MM.1S (cell line): ENCODE results near the gene FBXO17.
"Not testable (repeated sequence)": the region's sequence is repeated elsewhere in the genome, so short reads cannot be mapped to it uniquely, and the experiment has no call there.

Experiments
- DNase-seq: peaks from one replicate; pipeline ENCODE4 v3.0.0-alpha.2; 2015
- H2AFZ ChIP-seq: fragments of 300-600 bp; sonication (generic); 2 replicates; pipeline ENCODE4 v1.6.0; 2016; ENCODE audit warnings: antibody characterized with exemption, low read length
- H3F3A ChIP-seq: fragments of 300-600 bp; sonication (generic); 2 replicates; pipeline ENCODE4 v1.6.1; 2016; ENCODE audit warnings: mild to moderate bottlenecking, antibody characterized with exemption, low read length, moderate library complexity, mixed read lengths; ENCODE audit not compliant: insufficient read depth
- H3K27ac ChIP-seq: fragments of 300-600 bp; sonication (generic); 2 replicates; pipeline ENCODE4 v1.5.1; 2016; ENCODE audit warnings: mild to moderate bottlenecking, low read length
- H3K27me3 ChIP-seq: fragments of 300-600 bp; sonication (generic); replicated peaks from 2 replicates; pipeline ENCODE4 v1.6.0; 2016; ENCODE audit warnings: low read length; ENCODE audit not compliant: insufficient read depth
- H3K36me3 ChIP-seq: fragments of 300-600 bp; sonication (generic); replicated peaks from 2 replicates; pipeline ENCODE4 v1.6.1; 2016; ENCODE audit warnings: mild to moderate bottlenecking, low read length, mixed read lengths; ENCODE audit not compliant: insufficient read depth
- H3K4me1 ChIP-seq: fragments of 300-600 bp; sonication (generic); 2 replicates; pipeline ENCODE4 v1.6.1; 2016; ENCODE audit warnings: low read length, mixed read lengths
- H3K4me2 ChIP-seq: fragments of 300-600 bp; sonication (generic); 2 replicates; pipeline ENCODE4 v1.6.0; 2016; ENCODE audit warnings: low read depth, low read length
- H3K4me3 ChIP-seq: fragments of 300-600 bp; sonication (generic); 2 replicates; pipeline ENCODE4 v1.5.1; 2016; ENCODE audit warnings: low read length, mixed read lengths
- H3K79me2 ChIP-seq: fragments of 300-600 bp; sonication (generic); 2 replicates; pipeline ENCODE4 v1.6.1; 2016; ENCODE audit warnings: mixed run types, low read length, mixed read lengths
- H3K9ac ChIP-seq: fragments of 300-600 bp; sonication (generic); 2 replicates; pipeline ENCODE4 v1.6.1; 2016; ENCODE audit warnings: low read length, mixed read lengths
- H3K9me2 ChIP-seq: fragments of 300-600 bp; sonication (generic); replicated peaks from 2 replicates; pipeline ENCODE4 v1.6.1; 2016; ENCODE audit warnings: mild to moderate bottlenecking, low read length, mixed read lengths; ENCODE audit not compliant: insufficient read depth
- H3K9me3 ChIP-seq: fragments of 300-600 bp; sonication (generic); replicated peaks from 2 replicates; pipeline ENCODE4 v1.6.1; 2016; ENCODE audit warnings: mild to moderate bottlenecking, low read length, mixed read lengths; ENCODE audit not compliant: insufficient read depth
- H4K20me1 ChIP-seq: fragments of 300-600 bp; sonication (generic); 2 replicates; pipeline ENCODE4 v1.6.1; 2016; ENCODE audit warnings: mild to moderate bottlenecking, low read length, moderate library complexity, mixed read lengths; ENCODE audit not compliant: insufficient read depth
- EZH2 ChIP-seq: fragments of 300-600 bp; sonication (generic); optimal IDR thresholded peaks from 2 replicates; pipeline ENCODE3; 2017; ENCODE audit warnings: low read depth, mild to moderate bottlenecking, antibody characterized with exemption, low read length, mixed read lengths
- EZH2phosphoT487 ChIP-seq: fragments of 300-600 bp; sonication (generic); IDR thresholded peaks from 2 replicates; pipeline ENCODE4 v1.6.1; 2018; ENCODE audit warnings: antibody characterized with exemption, low read length
- TF ChIP-seq, protein P1 (sequence below): fragments of 300-600 bp; sonication (generic); IDR thresholded peaks from 2 replicates; pipeline ENCODE4 v1.5.1; 2016; ENCODE audit warnings: antibody characterized with exemption, low read length, mixed read lengths

The FBXO17 gene

DNA sequence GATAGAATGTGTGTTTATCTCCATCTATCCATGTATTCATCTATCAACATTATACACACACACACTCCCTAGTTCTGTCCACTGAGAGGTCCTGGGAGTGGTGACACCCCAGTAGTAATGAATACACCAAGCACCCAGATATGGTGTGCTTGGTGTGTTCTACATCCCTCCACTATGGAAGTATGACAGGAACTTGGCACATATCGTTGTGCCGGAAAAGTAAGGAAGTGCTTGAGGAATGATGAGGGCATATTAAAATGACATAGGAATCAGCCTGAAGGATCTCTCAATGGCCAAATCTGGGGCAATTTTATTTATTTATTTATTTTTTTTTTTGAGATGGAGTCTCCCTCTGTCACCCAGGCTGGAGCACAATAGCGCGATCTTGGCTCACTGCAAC is 28.3 kb upstream of the FBXO17 start:
- Histone ChIP-seq H3K27me3 (peaks cover 17% of the 10 kb centered on the region), H3K36me3 (no peaks in the 10 kb centered on the region), H3K9me2 (no peaks in the 10 kb centered on the region), H3K9ac (no peak overlapping the region), H3K4me1 (peaks cover 17% of the 10 kb centered on the region), H3F3A (peaks cover 10% of the 10 kb centered on the region; the same call in 1 of the 2 replicates), H3K79me2 (no peaks in the 10 kb centered on the region), H3K9me3 (no peaks in the 10 kb centered on the region), H4K20me1 (no peaks in the 10 kb centered on the region), H3K27ac (no peak overlapping the region), H2AFZ (no peak overlapping the region), H3K4me2 (no peak overlapping the region), H3K4me3 (no peak overlapping the region)
- TF ChIP-seq EZH2 (no peak), EZH2phosphoT487 (no peak)
- TF ChIP-seq, protein P1, sequence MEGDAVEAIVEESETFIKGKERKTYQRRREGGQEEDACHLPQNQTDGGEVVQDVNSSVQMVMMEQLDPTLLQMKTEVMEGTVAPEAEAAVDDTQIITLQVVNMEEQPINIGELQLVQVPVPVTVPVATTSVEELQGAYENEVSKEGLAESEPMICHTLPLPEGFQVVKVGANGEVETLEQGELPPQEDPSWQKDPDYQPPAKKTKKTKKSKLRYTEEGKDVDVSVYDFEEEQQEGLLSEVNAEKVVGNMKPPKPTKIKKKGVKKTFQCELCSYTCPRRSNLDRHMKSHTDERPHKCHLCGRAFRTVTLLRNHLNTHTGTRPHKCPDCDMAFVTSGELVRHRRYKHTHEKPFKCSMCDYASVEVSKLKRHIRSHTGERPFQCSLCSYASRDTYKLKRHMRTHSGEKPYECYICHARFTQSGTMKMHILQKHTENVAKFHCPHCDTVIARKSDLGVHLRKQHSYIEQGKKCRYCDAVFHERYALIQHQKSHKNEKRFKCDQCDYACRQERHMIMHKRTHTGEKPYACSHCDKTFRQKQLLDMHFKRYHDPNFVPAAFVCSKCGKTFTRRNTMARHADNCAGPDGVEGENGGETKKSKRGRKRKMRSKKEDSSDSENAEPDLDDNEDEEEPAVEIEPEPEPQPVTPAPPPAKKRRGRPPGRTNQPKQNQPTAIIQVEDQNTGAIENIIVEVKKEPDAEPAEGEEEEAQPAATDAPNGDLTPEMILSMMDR: no peak
- DNase-seq: no peak

DNA sequence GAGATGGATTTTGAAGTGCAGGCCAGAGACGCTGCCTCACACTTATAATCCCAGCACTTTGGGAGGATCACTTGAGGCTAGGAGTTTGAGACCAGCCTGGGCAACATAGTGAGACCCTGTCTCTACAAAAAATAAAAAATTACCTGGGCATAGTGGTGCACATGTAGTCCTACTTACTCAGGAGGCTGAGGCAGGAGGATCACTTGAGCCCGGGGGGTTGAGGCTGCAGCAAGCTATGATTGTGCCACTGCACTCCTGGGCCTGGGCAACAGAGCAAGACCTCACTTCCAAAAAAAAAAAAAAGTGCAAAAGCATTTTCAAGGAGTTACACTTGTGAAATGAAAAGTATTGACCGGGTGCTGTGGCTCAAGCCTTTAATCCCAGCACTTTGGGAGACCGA is 27.6 kb upstream of the FBXO17 start:
- TF ChIP-seq, protein P1: no peak
- TF ChIP-seq EZH2phosphoT487 (no peak), EZH2 (no peak)
- Histone ChIP-seq H3K27ac (no peak overlapping the region), H3K79me2 (no peaks in the 10 kb centered on the region), H4K20me1 (no peaks in the 10 kb centered on the region), H3F3A (peaks cover 10% of the 10 kb centered on the region; the same call in 1 of the 2 replicates), H3K4me2 (no peak overlapping the region), H3K9ac (no peak overlapping the region), H3K4me1 (peaks cover 17% of the 10 kb centered on the region), H2AFZ (no peak overlapping the region), H3K9me2 (no peaks in the 10 kb centered on the region), H3K9me3 (no peaks in the 10 kb centered on the region), H3K27me3 (peaks cover 17% of the 10 kb centered on the region), H3K36me3 (no peaks in the 10 kb centered on the region), H3K4me3 (no peak overlapping the region)
- no peak for DNase-seq

DNA sequence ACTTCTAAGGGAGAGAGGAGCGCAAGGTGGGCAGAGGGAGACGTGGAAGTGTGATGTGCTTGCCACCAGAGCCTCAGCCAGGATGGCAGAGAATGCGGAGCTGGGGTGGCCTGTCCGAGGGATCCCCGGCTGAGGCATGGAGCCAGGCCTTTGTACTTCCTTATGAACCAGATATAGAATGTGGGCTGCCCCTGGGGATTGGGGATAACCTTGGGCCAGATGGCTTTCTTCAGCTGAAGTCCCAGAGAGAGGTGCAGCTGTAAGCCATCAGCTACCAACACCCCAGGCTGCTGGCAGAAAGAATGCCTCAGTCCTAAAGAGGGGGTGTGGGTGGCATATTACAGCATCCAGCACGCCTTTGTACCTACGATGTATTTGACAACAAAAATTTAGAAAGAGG is 25.5 kb upstream of the FBXO17 start:
- Histone ChIP-seq H3K79me2 (no peaks in the 10 kb centered on the region), H3K9me2 (no peaks in the 10 kb centered on the region), H3K4me2 (no peak overlapping the region), H3K36me3 (no peaks in the 10 kb centered on the region), H3K27ac (no peak overlapping the region), H3K9me3 (no peaks in the 10 kb centered on the region), H3F3A (no peaks in the 10 kb centered on the region), H3K4me1 (peaks cover 4% of the 10 kb centered on the region; the same call in 1 of the 2 replicates), H3K27me3 (peaks cover 15% of the 10 kb centered on the region), H4K20me1 (no peaks in the 10 kb centered on the region), H2AFZ (no peak overlapping the region), H3K4me3 (no peak overlapping the region), H3K9ac (no peak overlapping the region)
- TF ChIP-seq EZH2phosphoT487 (no peak), EZH2 (no peak)
- TF ChIP-seq, protein P1: no peak
- DNase-seq: no peak

DNA sequence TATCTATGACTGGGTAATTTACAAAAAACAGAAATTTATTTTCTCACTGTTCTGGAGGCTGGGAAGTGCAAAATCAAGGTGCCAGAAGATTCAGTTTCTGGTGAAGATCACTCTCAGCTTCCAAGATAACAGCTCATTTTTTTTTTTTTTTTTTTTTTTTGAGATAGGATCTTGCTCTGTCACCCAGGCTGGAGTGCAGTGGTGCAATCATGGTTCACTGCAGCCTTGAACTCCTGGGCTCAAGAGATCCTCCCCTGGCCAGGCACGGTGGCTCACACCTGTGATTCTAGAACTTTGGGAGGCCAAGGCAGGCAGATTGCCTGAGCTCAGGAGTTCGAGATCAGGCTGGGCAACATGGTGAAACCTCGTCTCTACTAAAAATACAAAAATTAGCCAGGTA is 22.0 kb upstream of the FBXO17 start:
- H4K20me1 ChIP-seq, H3K4me1 ChIP-seq, H3K9me2 ChIP-seq, H3K79me2 ChIP-seq, H3K9me3 ChIP-seq, H3K27ac ChIP-seq, H3K4me2 ChIP-seq, H3K27me3 ChIP-seq, H3K4me3 ChIP-seq, DNase-seq, H3F3A ChIP-seq, H3K9ac ChIP-seq, H2AFZ ChIP-seq, H3K36me3 ChIP-seq: not testable (repeated sequence)
